ENCODE data around the gene CRYZ. TPM values are rescaled to one million over a fixed set of nuclear protein-coding genes. Genes with fewer than 3 reads are reported as not detected.

CRYZ gene
- total and polyA plus RNA-seq, 2 of the 8 experiments (the other 6 are each of a cell fraction or from before 2014, with no cell fraction given): 20.5 to 43.8 TPM

DNA sequence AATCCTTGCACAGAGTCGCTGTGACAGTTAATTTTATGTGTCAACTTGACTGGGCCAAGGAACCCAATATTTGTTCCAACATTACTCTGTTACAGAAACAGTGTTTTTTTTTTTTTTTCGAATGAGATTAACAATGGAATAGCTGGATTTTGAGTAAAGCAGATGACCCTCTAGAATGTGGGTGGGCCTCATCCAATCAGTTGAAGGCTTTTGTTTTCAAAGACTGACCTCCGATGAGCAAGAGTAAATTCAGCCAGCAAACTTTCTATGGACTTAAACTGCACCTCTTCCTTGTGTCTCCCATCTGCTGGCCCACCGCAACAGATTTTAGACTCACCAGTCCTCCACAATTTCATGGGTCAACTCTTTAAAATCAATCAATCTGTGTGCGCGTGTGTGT, 17.0 kb downstream of the CRYZ start:
- Histone ChIP-seq H4K20me1 (replicated peaks in 1 of 2; ENCODE audit: control insufficient read depth in 1 of 2, insufficient read depth in 2 of 2, low read length in 2 of 2) (peaks cover 0 to 2% of the 10 kb centered on the region in 2 experiments), H2BK20ac (ENCODE audit: low read length) (no peak overlapping the region), H3K4me1 (replicated peaks in 1 of 4; ENCODE audit: control insufficient read depth in 3 of 4, insufficient read depth in 4 of 4, low read length in 3 of 4) (no peaks in the 10 kb centered on the region), H2BK12ac (ENCODE audit: low read depth, low read length) (no peak overlapping the region), H4K8ac (ENCODE audit: extremely low read depth, insufficient read depth, low read length) (no peak overlapping the region), H3K4me3 (ENCODE audit: extremely low read depth in 1 of 4, insufficient read depth in 2 of 4, low read depth in 3 of 4, low read length in 4 of 4) (no peak overlapping the region), H3K4me2 (ENCODE audit: insufficient read depth in 1 of 2, low read depth in 2 of 2, low read length in 2 of 2) (no peak overlapping the region), H3K9ac (replicated peaks in 1 of 4; ENCODE audit: extremely low read depth in 1 of 4, low read depth in 3 of 4, low read length in 3 of 4) (no peak overlapping the region), H3K79me1 (ENCODE audit: low read depth, low read length) (no peaks in the 10 kb centered on the region), H2AK5ac (ENCODE audit: low read depth, low read length) (no peak overlapping the region), H2BK120ac (replicated peaks; ENCODE audit: low read depth, low read length) (no peak overlapping the region), H3K27ac (ENCODE audit: low read depth, low read length) (no peak overlapping the region), H3K27me3 (replicated peaks in 1 of 4; ENCODE audit: control insufficient read depth in 3 of 4, extremely low read depth in 1 of 4, insufficient read depth in 3 of 4, low read length in 3 of 4) (no peaks in the 10 kb centered on the region), H3K18ac (ENCODE audit: extremely low read depth, low read length) (no peak overlapping the region), H3K23ac (ENCODE audit: insufficient read length) (no peak overlapping the region), H3K9me3 (ENCODE audit: insufficient read depth in 2 of 2, low read depth in 1 of 2, low read length in 1 of 2) (no peaks in the 10 kb centered on the region), H2BK15ac (ENCODE audit: low read length) (no peak overlapping the region), H3K36me3 (ENCODE audit: control insufficient read depth in 2 of 4, insufficient read depth in 4 of 4, low read length in 3 of 4) (peaks cover 0 to 6% (median 2%) of the 10 kb centered on the region in 4 experiments; a peak in 3 of 8 replicates), H3K14ac (ENCODE audit: insufficient read length) (no peak overlapping the region), H4K91ac (replicated peaks; ENCODE audit: insufficient read length, low read length) (no peak overlapping the region), H3K4ac (replicated peaks; ENCODE audit: insufficient read length, low read depth, low read length) (no peak overlapping the region), H4K5ac (ENCODE audit: insufficient read length, low read depth, low read length) (no peak overlapping the region), H3K56ac (replicated peaks; ENCODE audit: insufficient read length, low read depth, low read length) (no peak overlapping the region), H2BK5ac (ENCODE audit: low read depth, low read length) (no peak overlapping the region), H3K79me2 (ENCODE audit: control insufficient read depth in 1 of 2, insufficient read depth in 2 of 2, low read length in 2 of 2) (no peaks in the 10 kb centered on the region), H3K23me2 (ENCODE audit: low read depth, low read length) (no peaks in the 10 kb centered on the region), H2AFZ (ENCODE audit: low read length) (no peak overlapping the region)
- 91% methylated on average over 6 of the region's 6 CpGs; no CpG with 5 or more reads in 1 of the 2 experiments for WGBS, 2 experiments (ENCODE audit: extremely low coverage in 1 of 2, insufficient coverage in 1 of 2, insufficient read length in 1 of 2, insufficient replicate concordance in 2 of 2, low coverage in 1 of 2, low lambda C conversion rate in 2 of 2, missing lambda C conversion rate in 1 of 2)
- CTCF ChIA-PET (ENCODE audit: partially characterized antibody): interaction anchor here (1.0 kb wide), 1 partner anchor 29 kb away, joined by 3 read pairs; no protein-coding TSS in a partner anchor
- POLR2A ChIA-PET (ENCODE audit: partially characterized antibody): no interaction called here
- no peak for DNase-seq (ENCODE audit: low read depth in 1 of 2, low spot score in 2 of 2)
- no peak for FAIRE-seq
- TF ChIP-seq BRCA1 (IDR thresholded peaks at IDR 0.05; ENCODE audit: low read depth, low read length) (no peak), MAFK (IDR thresholded peaks at IDR 0.05; ENCODE audit: low read depth, low read length) (no peak), RAD21 (IDR thresholded peaks at IDR 0.05 in 1 of 2, conservative IDR thresholded peaks at IDR 0.05 in 1 of 2; ENCODE audit: low read depth in 2 of 2, low read length in 2 of 2) (no peak), KDM4A (IDR thresholded peaks at IDR 0.05; ENCODE audit: low read depth, low read length, severe bottlenecking) (no peak), POU5F1 (IDR thresholded peaks at IDR 0.05; ENCODE audit: low read depth, low read length) (no peak), POLR2AphosphoS5 (IDR thresholded peaks at IDR 0.05; ENCODE audit: low read depth, low read length) (no peak), EZH2 (IDR thresholded peaks at IDR 0.05; ENCODE audit: low read depth, low read length, severe bottlenecking) (no peak), RFX5 (IDR thresholded peaks at IDR 0.05; ENCODE audit: borderline replicate concordance, low read depth, low read length) (no peak), POLR2A (IDR thresholded peaks at IDR 0.05; ENCODE audit: control extremely low read depth in 1 of 2, low read depth in 2 of 2, low read length in 2 of 2) (no peak), CHD2 (IDR thresholded peaks at IDR 0.05; ENCODE audit: low read length) (no peak), SP1 (IDR thresholded peaks at IDR 0.05; ENCODE audit: low read depth, low read length) (no peak)
- TF ChIP-seq, protein P1, sequence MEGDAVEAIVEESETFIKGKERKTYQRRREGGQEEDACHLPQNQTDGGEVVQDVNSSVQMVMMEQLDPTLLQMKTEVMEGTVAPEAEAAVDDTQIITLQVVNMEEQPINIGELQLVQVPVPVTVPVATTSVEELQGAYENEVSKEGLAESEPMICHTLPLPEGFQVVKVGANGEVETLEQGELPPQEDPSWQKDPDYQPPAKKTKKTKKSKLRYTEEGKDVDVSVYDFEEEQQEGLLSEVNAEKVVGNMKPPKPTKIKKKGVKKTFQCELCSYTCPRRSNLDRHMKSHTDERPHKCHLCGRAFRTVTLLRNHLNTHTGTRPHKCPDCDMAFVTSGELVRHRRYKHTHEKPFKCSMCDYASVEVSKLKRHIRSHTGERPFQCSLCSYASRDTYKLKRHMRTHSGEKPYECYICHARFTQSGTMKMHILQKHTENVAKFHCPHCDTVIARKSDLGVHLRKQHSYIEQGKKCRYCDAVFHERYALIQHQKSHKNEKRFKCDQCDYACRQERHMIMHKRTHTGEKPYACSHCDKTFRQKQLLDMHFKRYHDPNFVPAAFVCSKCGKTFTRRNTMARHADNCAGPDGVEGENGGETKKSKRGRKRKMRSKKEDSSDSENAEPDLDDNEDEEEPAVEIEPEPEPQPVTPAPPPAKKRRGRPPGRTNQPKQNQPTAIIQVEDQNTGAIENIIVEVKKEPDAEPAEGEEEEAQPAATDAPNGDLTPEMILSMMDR (IDR thresholded peaks at IDR 0.05; ENCODE audit: control extremely low read depth in 1 of 3, insufficient read depth in 1 of 3, low read depth in 1 of 3, low read length in 3 of 3): no peak
